GM12878 (cell line): ENCODE measurements around the gene VPS54. TPM values are rescaled to one million over a fixed set of nuclear protein-coding genes. Genes with fewer than 3 reads are reported as not detected.

Source experiments
- ATAC-seq: fragments of 200-7000 bp; cut with Tn5 transposase; 3 replicates; pipeline ENCODE4 v1.9.1; 2020; ENCODE audit warnings: mild to moderate bottlenecking, moderate library complexity
- BruUV-seq: library from RNA; stranded (reverse); fragments of 400-500 nt; replicated peaks from 2 replicates; lab custom pipeline; 2021; lab: Mats Ljungman, UMichigan
- CTCF ChIA-PET: fragments of 300-600 bp; sonication (Branson Sonifier 250); formaldehyde crosslinking; extraction: SDS; loops from one replicate; lab custom pipeline; 2021; ENCODE audit warnings: inconsistent platforms; lab: Yijun Ruan, JAX
- POLR2A ChIA-PET: fragments of 350-600 bp; formaldehyde crosslinking; extraction: SDS; loops from one replicate; lab custom pipeline; 2021; ENCODE audit warnings: inconsistent platforms; lab: Charles Lee
- RAD21 ChIA-PET: fragments of 300-600 bp; sonication (Branson Sonifier 250); formaldehyde crosslinking; loops from one replicate; lab custom pipeline; 2023; ENCODE audit warnings: antibody characterized with exemption; ENCODE audit not compliant: unreplicated experiment; lab: Charles Lee
- SMC1A ChIA-PET: fragments of 300-600 bp; sonication (Branson Sonifier 250); formaldehyde crosslinking; loops from one replicate; lab custom pipeline; 2023; ENCODE audit not compliant: unreplicated experiment, uncharacterized antibody; lab: Charles Lee
- DNase-seq: peaks from one replicate; pipeline ENCODE4 v3.0.0-alpha.2; 2011; ENCODE audit warnings: low read depth, low spot score
- FAIRE-seq: peaks from 3 replicates; lab custom pipeline; 2011; peaks lifted over from hg19 to GRCh38; lab: Jason Lieb, UNC
- H2AFZ ChIP-seq: 2 replicates; pipeline ENCODE4 v1.6.0; 2011; ENCODE audit warnings: low read depth, low read length, control low read depth; ENCODE audit not compliant: control insufficient read depth
- H3K27ac ChIP-seq: 2 replicates; pipeline ENCODE4 v1.5.1; 2011; ENCODE audit warnings: control low read depth; ENCODE audit not compliant: control insufficient read depth, insufficient read depth
- H3K27me3 ChIP-seq, 2 experiments: replicated peaks in 1 of 2; 2 replicates each; pipeline versions ENCODE4 v1.6.0 to v1.6.1; 2011; ENCODE audit warnings: low read length in 1 of 2; ENCODE audit not compliant: control insufficient read depth in 2 of 2, insufficient read depth in 2 of 2
- H3K36me3 ChIP-seq, 2 experiments: 2 replicates each; pipeline ENCODE4 v1.5.1; 2011; ENCODE audit warnings: low read length in 1 of 2; ENCODE audit not compliant: control insufficient read depth in 2 of 2, insufficient read depth in 2 of 2
- H3K4me1 ChIP-seq: 2 replicates; pipeline ENCODE4 v1.6.1; 2011; ENCODE audit warnings: mild to moderate bottlenecking, low read length, moderate library complexity, mixed read lengths; ENCODE audit not compliant: control insufficient read depth, insufficient read depth
- H3K4me2 ChIP-seq: 2 replicates; pipeline ENCODE4 v1.6.0; 2011; ENCODE audit warnings: control low read depth; ENCODE audit not compliant: control insufficient read depth, insufficient read depth
- H3K4me3 ChIP-seq: fragments of 200-600 bp; sonication (generic); 2 replicates; pipeline ENCODE4 v1.5.1; 2016
- H3K79me2 ChIP-seq: 2 replicates; pipeline ENCODE4 v1.6.0; 2011; ENCODE audit warnings: low read length; ENCODE audit not compliant: control insufficient read depth, insufficient read depth
- H3K9ac ChIP-seq: 2 replicates; pipeline ENCODE4 v1.8.0; 2011; ENCODE audit warnings: low read length, control low read depth, mixed read lengths; ENCODE audit not compliant: control insufficient read depth, insufficient read depth
- H3K9me3 ChIP-seq: replicated peaks from 3 replicates; pipeline ENCODE4 v1.5.1; 2011; ENCODE audit warnings: mild to moderate bottlenecking, low read length; ENCODE audit not compliant: control insufficient read depth, insufficient read depth
- H4K20me1 ChIP-seq: 2 replicates; pipeline ENCODE4 v1.6.0; 2011; ENCODE audit not compliant: control insufficient read depth, insufficient read depth
- CBX5 ChIP-seq: sonication (generic); IDR thresholded peaks from 2 replicates; pipeline ENCODE4 v1.6.1; 2016; ENCODE audit warnings: low read depth, moderate library complexity, mild to moderate bottlenecking, inconsistent platforms
- ESRRA ChIP-seq: IDR thresholded peaks from 2 replicates; pipeline ENCODE4 v1.6.1; 2012; ENCODE audit warnings: mild to moderate bottlenecking, low read length, improper control_type of control experiment
- FOS ChIP-seq: IDR thresholded peaks from 3 replicates; pipeline ENCODE4 v1.6.1; 2011; ENCODE audit warnings: borderline replicate concordance; ENCODE audit not compliant: insufficient read length; ENCODE audit errors: extremely low read depth
- FOXK2 ChIP-seq: fragments of 450-650 bp; IDR thresholded peaks from 2 replicates; pipeline ENCODE4 v1.6.1; 2017; ENCODE audit warnings: mild to moderate bottlenecking, moderate library complexity
- GATAD2B ChIP-seq: fragments of 450-650 bp; conservative IDR thresholded peaks from 2 replicates; pipeline ENCODE4 v1.6.1; 2017; ENCODE audit warnings: low read depth, mild to moderate bottlenecking, moderate library complexity
- KAT2A ChIP-seq: conservative IDR thresholded peaks from 2 replicates; pipeline ENCODE4 v1.6.1; 2011; ENCODE audit warnings: low read depth, low read length; ENCODE audit not compliant: control insufficient read depth
- POLR2AphosphoS5 ChIP-seq: IDR thresholded peaks from 2 replicates; pipeline ENCODE4 v1.6.1; 2011; ENCODE audit warnings: mild to moderate bottlenecking, low read length, inconsistent platforms
- RBBP5 ChIP-seq: fragments of 200-600 bp; sonication (generic); conservative IDR thresholded peaks from 2 replicates; pipeline ENCODE4 v1.6.1; 2016
- RFX5 ChIP-seq: IDR thresholded peaks from 2 replicates; pipeline ENCODE4 v1.6.1; 2011; ENCODE audit warnings: low read depth, low read length, improper control_type of control experiment
- SUZ12 ChIP-seq: fragments of 200-600 bp; sonication (generic); IDR thresholded peaks from one replicate; pipeline ENCODE4 v1.6.1; 2018; ENCODE audit warnings: antibody characterized with exemption, mild to moderate bottlenecking; ENCODE audit not compliant: unreplicated experiment
- WGBS: methylation state at CpG from one replicate; pipeline ENCODE4 v1.1.6; 2016; ENCODE audit warnings: low lambda C conversion rate; ENCODE audit not compliant: insufficient replicate concordance, insufficient coverage; ENCODE audit errors: missing lambda C conversion rate; 5-methylcytosine and 5-hydroxymethylcytosine counted together
- in situ Hi-C: fragments of 300-500 bp; cut with MboI; formaldehyde crosslinking; loops from 9 replicates; pipeline ENCODE4 v1.14.3; 2018; ENCODE audit warnings: mixed read lengths
- intact Hi-C: fragments of 100-400 bp; cut with micrococcal nuclease; formaldehyde crosslinking; loops from one replicate; pipeline ENCODE4 v1.14.2; 2022; ENCODE audit not compliant: unreplicated experiment
- polyA plus RNA-seq, 11 experiments: library from polyadenylated mRNA; depleted of rRNA in 4 of 11; unstranded in 6 of 11; stranded (reverse) in 5 of 11; fragments of >200 nt; fragmentation: Nextera tagmentation in 4 of 11; fragmentation: Illumina TruSeq in 1 of 11; extraction: Ambion mirVana in 4 of 11; extraction: Trizol in 1 of 11; gene quantifications; 1 replicate in 1 of 11; 2 replicates in 10 of 11; pipeline versions ENCODE4 v1.2.1 to v1.2.3, GENCODE V29; 2011 to 2016; ENCODE audit warnings: inconsistent platforms in 2 of 11, missing spikeins in 2 of 11, low read depth in 1 of 11
- total RNA-seq, 4 experiments: library from RNA; depleted of rRNA in 3 of 4; stranded (reverse); fragments of >200 nt in 3 of 4; fragmentation: Illumina TruSeq in 1 of 4; extraction: Trizol in 1 of 4; gene quantifications; 2 replicates each; pipeline versions ENCODE4 v1.2.1 to v1.2.3, GENCODE V29; 2013 to 2021
- TF ChIP-seq, protein P1 (sequence below): fragments of 450-650 bp; IDR thresholded peaks from 2 replicates; pipeline ENCODE4 v1.6.1; 2016; ENCODE audit warnings: mild to moderate bottlenecking
- TF ChIP-seq, protein P2 (sequence below): IDR thresholded peaks from 2 replicates; pipeline ENCODE4 v1.6.1; 2012; ENCODE audit warnings: improper control_type of control experiment, low read depth, low read length; ENCODE audit not compliant: insufficient replicate concordance
- TF ChIP-seq, protein P3 (sequence below): fragments of 450-650 bp; IDR thresholded peaks from 2 replicates; pipeline ENCODE4 v1.6.1; 2017; ENCODE audit warnings: mild to moderate bottlenecking
- TF ChIP-seq, protein P4 (sequence below): fragments of 150-350 bp; IDR thresholded peaks from 2 replicates; pipeline ENCODE4 v1.6.1; 2014; ENCODE audit warnings: mild to moderate bottlenecking, low read depth, low read length

VPS54 gene
- total and polyA plus RNA-seq, 10 of the 15 experiments (the other 5 are each of a cell fraction or from before 2014, with no cell fraction given): 1.6 to 16.2 (median 9.3) TPM

DNA sequence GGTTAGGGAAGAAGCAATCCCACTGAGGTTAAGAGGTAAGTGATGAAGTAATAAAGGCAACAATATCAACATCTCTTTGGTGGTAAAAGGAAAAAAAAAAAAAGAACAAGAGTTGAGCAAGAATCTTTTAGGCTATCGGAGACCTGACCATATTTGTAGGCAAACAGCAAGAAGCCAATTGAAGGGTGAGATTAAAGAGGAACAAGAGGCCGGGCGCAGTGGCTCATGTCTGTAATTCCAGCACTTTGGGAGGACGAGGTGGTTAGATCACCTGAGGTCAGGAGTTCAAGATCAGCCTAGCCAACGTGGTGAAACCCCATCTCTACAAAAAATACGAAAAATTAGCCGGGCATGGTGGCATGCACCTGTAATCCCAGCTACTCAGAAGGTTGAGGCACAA, 11.3 kb downstream of the VPS54 start:
- intact Hi-C loops: no loop called here
- no peak overlapping the region for H2AFZ ChIP-seq
- no peaks in the 10 kb centered on the region for H4K20me1 ChIP-seq
- H3K4me1 ChIP-seq: no peaks in the 10 kb centered on the region
- no peak for FAIRE-seq
- H3K79me2 ChIP-seq: peaks cover 5% of the 10 kb centered on the region
- 96% methylated on average over 7 of the region's 7 CpGs for WGBS
- ChIA-PET POLR2A (interaction anchor here (0.7 kb wide), 1 partner anchor 257 kb away, joined by 4 read pairs; no protein-coding TSS in a partner anchor), RAD21 (no interaction called here), CTCF (no interaction called here), SMC1A (no interaction called here)
- DNase-seq: no peak
- TF ChIP-seq KAT2A (no peak), RBBP5 (no peak), RFX5 (no peak), POLR2AphosphoS5 (no peak), CBX5 (no peak), FOXK2 (no peak), FOS (no peak), SUZ12 (no peak), GATAD2B (no peak), ESRRA (no peak)
- TF ChIP-seq, protein P1, sequence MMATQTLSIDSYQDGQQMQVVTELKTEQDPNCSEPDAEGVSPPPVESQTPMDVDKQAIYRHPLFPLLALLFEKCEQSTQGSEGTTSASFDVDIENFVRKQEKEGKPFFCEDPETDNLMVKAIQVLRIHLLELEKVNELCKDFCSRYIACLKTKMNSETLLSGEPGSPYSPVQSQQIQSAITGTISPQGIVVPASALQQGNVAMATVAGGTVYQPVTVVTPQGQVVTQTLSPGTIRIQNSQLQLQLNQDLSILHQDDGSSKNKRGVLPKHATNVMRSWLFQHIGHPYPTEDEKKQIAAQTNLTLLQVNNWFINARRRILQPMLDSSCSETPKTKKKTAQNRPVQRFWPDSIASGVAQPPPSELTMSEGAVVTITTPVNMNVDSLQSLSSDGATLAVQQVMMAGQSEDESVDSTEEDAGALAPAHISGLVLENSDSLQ: no peak
- TF ChIP-seq, protein P2, sequence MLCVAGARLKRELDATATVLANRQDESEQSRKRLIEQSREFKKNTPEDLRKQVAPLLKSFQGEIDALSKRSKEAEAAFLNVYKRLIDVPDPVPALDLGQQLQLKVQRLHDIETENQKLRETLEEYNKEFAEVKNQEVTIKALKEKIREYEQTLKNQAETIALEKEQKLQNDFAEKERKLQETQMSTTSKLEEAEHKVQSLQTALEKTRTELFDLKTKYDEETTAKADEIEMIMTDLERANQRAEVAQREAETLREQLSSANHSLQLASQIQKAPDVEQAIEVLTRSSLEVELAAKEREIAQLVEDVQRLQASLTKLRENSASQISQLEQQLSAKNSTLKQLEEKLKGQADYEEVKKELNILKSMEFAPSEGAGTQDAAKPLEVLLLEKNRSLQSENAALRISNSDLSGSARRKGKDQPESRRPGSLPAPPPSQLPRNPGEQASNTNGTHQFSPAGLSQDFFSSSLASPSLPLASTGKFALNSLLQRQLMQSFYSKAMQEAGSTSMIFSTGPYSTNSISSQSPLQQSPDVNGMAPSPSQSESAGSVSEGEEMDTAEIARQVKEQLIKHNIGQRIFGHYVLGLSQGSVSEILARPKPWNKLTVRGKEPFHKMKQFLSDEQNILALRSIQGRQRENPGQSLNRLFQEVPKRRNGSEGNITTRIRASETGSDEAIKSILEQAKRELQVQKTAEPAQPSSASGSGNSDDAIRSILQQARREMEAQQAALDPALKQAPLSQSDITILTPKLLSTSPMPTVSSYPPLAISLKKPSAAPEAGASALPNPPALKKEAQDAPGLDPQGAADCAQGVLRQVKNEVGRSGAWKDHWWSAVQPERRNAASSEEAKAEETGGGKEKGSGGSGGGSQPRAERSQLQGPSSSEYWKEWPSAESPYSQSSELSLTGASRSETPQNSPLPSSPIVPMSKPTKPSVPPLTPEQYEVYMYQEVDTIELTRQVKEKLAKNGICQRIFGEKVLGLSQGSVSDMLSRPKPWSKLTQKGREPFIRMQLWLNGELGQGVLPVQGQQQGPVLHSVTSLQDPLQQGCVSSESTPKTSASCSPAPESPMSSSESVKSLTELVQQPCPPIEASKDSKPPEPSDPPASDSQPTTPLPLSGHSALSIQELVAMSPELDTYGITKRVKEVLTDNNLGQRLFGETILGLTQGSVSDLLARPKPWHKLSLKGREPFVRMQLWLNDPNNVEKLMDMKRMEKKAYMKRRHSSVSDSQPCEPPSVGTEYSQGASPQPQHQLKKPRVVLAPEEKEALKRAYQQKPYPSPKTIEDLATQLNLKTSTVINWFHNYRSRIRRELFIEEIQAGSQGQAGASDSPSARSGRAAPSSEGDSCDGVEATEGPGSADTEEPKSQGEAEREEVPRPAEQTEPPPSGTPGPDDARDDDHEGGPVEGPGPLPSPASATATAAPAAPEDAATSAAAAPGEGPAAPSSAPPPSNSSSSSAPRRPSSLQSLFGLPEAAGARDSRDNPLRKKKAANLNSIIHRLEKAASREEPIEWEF: no peak
- TF ChIP-seq, protein P3, sequence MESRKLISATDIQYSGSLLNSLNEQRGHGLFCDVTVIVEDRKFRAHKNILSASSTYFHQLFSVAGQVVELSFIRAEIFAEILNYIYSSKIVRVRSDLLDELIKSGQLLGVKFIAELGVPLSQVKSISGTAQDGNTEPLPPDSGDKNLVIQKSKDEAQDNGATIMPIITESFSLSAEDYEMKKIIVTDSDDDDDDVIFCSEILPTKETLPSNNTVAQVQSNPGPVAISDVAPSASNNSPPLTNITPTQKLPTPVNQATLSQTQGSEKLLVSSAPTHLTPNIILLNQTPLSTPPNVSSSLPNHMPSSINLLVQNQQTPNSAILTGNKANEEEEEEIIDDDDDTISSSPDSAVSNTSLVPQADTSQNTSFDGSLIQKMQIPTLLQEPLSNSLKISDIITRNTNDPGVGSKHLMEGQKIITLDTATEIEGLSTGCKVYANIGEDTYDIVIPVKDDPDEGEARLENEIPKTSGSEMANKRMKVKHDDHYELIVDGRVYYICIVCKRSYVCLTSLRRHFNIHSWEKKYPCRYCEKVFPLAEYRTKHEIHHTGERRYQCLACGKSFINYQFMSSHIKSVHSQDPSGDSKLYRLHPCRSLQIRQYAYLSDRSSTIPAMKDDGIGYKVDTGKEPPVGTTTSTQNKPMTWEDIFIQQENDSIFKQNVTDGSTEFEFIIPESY: no peak
- TF ChIP-seq, protein P4, sequence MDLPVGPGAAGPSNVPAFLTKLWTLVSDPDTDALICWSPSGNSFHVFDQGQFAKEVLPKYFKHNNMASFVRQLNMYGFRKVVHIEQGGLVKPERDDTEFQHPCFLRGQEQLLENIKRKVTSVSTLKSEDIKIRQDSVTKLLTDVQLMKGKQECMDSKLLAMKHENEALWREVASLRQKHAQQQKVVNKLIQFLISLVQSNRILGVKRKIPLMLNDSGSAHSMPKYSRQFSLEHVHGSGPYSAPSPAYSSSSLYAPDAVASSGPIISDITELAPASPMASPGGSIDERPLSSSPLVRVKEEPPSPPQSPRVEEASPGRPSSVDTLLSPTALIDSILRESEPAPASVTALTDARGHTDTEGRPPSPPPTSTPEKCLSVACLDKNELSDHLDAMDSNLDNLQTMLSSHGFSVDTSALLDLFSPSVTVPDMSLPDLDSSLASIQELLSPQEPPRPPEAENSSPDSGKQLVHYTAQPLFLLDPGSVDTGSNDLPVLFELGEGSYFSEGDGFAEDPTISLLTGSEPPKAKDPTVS: no peak
- no TSS peak for BruUV-seq
- H3K4me3 ChIP-seq: no peak overlapping the region
- no peak for ATAC-seq
- peaks cover 0 to 3% of the 10 kb centered on the region in 2 experiments; a peak in 1 of 4 replicates for H3K36me3 ChIP-seq
- H3K27ac ChIP-seq: no peak overlapping the region
- no peaks in the 10 kb centered on the region for H3K27me3 ChIP-seq
- no peak overlapping the region for H3K4me2 ChIP-seq
- no peaks in the 10 kb centered on the region; the same call in 2 of the 3 replicates for H3K9me3 ChIP-seq
- in situ Hi-C loops: no loop called here
- no peak overlapping the region for H3K9ac ChIP-seq
